ENCODE results near the gene POLR2A. TPM values are rescaled to one million over a fixed set of nuclear protein-coding genes. Genes with fewer than 3 reads are reported as not detected.
"Not testable (repeated sequence)": the region's sequence is repeated elsewhere in the genome, so short reads cannot be mapped to it uniquely, and the experiment has no call there.

Gene POLR2A
- total RNA-seq, 1 donor from 2014 or later: 133 TPM

DNA sequence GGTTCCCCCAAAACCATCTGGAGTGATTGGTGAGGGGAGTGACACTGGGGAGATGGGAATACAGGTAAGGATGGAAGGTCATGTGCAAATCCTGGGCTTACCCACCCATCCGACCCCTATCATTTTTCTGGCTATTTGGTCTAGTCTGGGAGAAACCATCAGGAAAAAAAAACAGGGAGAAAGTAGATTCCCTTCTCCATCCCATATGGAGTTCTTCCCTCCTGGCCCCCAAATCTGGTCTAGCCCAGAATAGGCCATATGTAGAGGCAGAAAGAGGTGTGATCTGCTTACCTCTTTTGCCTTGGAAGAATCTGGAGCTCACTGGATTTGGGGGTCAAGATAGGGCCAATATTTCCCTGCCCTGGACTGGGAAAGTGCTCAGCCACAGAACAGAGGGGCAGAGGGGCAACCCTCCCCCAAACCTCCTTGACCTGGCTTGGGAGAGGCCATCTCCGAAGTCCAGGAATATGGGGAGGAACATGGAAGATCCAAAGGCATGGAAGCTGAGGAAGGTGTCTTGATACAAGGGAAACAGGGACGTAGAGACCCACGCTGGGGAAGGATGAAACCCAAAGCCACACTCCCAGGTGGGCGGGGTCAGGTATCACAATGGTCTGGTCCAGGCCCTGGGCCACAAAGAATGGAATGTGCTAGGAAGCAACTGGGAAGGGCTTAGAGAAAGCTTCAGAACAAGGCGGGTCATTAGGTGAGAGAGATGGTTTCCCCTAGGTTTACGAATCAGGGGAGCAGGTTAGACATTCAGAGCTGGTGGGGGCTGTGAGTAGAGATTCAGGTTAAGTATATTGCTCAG, 23.1 kb upstream of the POLR2A start:
- no peak for DNase-seq (ENCODE audit: low spot score)

DNA sequence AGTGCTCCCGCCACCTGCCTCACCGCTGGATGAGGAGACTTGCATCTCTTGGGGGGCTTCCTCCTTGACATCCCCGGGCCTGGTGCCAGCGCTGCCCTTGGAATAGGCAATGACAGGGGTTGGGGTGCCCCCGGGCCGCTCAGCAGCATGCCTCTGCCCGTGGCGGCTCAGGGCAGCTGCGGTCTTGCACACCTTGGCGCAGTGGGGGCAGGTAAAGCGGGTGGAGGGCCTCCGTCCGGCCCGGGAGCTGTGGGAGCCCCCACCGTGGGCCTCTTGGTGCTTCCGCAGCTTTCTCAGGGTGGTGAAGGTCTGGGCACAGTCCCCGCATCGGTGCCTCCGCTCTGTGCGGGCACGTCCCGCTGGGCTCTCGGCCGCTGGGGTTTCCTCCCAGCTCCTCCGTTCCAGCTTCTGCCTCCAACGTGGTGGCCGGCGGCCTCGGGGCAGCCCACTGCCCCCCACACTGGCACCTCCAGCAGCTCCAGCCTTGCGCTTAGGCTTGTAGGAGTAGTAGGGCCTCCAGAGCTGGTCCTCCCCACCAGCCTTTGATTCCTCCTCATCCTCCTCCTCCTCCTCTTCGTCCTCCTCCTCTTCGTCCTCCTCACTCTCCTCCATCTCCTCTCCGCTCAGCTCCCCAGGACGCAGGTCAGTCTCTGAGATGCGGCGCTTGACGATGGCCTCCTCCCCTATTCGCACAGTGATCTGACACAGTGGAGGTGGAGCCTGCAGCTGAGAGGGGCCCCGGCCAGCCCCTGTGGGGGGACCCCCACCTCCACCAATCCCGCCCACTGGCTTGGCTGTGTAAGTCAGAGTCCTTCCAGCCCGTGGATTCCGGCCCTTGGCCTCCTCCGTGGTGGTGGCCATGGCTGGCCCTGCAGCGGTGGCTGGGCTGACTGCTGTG, 21.4 kb upstream of the POLR2A start:
- no peak for DNase-seq (ENCODE audit: low spot score)

DNA sequence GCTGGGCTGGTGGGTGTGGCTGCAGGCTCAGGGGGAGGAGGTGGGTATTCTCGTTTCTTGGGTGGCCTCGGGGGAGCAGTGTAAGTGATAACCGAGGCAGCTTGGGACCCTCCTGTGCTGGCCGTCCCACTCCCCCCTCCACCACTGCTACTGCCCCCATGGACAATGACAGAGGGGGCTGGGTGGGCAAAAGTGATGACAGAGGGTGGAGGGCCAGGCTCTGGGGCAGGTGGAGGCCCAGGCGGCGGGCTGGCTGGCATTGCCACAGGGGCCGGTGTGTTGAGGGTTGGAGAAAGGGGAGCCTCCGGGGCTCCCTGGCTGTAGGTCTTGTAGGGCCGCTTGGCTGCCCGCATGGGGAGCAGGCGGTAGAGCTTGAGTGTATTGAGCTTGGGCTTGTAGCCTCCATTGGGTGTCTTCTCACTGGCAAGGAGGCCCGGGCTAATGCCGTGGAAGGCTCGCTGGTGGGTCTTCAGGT, 20.8 kb upstream of the POLR2A start:
- no peak for DNase-seq (ENCODE audit: low spot score)

DNA sequence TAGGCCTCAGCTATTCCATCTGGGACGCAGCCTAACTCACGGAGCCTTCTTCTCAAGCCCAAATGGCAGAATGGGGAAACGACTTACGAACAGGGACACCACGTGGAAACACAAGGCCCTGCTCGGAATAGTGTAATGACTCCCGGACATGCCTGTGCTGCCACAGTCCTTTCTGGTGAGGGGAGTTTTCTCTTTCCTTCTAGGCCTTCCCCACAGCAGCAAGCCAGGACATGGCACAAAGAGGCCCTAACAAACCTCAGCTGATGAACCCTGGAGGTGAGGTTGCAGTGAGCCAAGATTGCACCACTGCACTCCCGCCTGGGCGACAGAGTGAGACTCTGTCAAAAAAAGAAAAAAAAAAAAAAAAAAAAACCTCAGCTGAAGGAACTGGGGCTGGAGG, 20.1 kb upstream of the POLR2A start:
- DNase-seq (ENCODE audit: low spot score): no peak

DNA sequence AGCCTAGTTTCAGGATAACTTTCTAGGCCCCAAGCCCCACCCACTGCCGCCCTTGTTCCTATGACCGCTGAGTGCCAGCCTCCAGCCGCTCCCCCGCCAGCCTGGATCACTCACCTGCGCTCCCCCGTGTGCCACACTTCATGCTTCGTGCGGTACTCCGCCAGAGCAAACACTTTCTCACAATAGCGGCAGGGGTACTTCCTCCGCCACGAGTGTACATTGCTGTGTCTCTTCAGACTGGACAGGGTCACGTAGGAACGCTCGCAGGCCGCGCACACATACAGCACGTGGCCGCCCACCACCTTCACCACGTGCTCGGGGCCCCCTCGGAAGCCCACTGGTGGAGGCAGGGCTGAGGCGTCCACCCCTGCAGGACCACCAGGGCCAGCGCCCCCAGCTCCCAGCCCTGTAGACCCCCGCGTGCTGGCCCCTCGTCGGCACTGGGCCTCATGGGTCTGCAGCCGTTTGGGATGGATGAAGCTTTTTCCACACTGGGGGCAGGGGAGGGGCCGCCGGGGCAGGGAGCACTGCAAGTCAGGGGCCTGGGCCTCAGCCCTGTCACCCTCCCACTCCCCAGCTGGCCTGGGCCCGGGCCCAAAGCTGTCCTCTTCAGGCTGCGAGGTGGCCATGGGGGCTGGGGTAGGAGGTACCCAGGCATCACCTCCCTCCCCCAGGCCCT, 18.4 kb upstream of the POLR2A start:
- no peak for DNase-seq (ENCODE audit: low spot score)

DNA sequence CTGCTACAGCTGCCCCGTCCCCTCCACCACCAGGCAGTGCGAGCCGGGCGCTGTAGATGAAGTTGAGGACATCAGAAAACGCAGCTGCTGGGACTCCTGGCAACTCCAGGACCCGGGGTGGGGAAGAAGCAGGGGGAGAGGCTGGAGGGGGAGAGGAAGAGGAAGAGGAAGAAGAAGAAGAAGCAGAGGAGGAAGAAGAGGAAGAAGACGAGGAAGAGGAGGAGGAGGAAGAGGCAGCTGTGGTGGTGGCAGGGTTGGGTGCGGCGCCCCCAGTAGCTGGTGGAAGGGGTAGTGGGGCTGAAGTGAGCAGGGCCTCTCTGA, 17.9 kb upstream of the POLR2A start:
- DNase-seq (ENCODE audit: low spot score): no peak

DNA sequence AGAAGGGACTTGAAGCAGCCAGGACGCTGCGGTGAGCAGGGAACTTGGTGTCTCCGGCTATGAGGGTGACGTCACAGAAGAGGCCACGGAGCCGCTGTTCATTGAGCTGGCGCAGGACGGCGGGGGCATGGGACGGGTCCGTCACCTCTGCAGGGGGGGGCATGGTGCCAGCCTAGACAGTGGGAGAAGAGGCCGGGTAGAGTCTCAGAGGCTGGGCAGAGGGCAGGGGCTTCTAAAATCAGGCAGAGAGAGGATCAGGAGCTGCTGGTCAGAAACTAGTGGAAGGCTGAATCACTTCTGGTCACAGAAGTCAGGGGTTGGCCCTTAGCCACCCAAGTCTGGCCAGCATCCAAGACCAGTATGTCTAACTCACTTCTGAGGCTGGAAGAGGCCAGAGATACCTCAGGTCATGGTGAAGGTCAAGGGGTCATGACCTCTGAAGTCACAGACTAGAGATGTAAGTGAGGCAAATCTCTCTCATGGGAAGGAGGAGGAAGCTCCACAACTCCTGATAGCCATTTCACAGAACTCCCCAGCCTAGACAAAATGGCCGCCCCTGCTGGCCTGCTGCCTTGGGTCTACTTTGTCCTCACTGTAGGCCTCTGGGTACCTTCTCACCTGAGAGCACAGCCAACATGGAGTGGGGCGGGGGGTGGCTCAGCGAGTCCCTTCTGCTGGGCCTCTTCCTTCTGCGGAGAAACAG, 17.4 kb upstream of the POLR2A start:
- DNase-seq (ENCODE audit: low spot score): no peak

DNA sequence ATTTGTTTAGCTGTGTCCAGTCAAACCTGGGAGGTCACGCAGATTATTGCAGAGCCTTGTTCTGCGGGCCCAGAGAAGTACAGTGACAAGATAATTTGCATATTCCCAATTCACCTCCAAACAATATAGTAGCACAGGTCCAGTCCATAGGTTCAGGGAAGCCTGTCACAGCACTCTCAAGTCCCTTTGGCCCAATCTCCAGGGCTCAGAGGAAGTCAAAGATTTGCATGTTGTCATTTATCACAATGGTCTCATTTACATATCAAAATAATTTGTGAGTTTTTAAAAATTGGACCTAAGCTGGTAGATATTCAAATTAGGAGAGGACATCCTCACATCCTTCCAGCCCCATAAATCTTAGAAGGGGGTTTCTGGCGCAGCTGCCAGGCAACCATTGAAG, 16.7 kb upstream of the POLR2A start:
- no peak for DNase-seq (ENCODE audit: low spot score)

DNA sequence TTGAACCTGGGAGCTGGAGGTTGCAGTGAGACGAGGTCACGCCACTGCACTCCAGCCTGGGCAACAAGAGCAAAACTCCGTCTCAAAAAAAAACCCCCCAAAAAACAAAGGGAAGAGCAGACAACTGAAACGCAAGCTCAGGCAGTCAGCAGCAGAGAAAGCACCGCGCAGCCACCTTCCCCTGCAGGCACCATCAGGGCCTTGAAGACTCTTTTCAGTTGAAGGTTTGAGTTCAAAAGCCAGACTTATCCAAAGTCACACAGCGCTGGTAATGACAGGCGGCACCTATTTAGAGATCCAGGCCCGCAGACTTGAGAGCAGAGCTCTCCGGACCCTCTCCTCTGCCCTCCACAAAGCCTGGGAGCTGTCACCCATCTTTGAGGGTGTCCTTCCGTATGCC, 15.9 kb upstream of the POLR2A start:
- DNase-seq (ENCODE audit: low spot score): no peak

DNA sequence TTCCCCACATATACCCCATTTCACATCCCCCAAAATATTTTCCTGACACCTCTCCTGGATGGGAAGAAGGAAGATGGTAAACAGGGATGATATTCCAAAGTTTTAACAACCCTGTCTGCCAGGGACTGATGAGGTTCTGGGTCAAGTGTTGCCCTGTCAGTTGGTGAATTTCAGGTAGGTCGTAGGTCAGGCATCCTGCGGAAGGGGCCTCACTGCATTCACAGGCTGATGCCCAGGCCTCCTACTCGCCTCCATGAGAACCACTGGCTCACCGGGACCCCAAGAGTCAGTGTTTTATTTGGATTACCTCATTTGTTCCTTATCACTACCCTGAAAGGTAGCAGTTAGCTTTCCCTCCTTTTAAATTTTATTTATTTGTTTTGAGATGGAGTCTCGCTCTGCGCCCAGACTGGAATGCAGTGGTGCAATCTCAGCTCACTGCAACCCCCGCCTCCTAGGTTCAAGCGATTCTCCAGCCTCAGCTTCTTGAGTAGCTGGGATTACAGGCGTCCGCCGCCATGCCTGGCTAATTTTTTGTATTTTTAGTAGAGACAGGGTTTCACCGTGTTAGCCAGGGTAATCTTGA, 15.3 kb upstream of the POLR2A start:
- DNase-seq (ENCODE audit: low spot score): no peak

DNA sequence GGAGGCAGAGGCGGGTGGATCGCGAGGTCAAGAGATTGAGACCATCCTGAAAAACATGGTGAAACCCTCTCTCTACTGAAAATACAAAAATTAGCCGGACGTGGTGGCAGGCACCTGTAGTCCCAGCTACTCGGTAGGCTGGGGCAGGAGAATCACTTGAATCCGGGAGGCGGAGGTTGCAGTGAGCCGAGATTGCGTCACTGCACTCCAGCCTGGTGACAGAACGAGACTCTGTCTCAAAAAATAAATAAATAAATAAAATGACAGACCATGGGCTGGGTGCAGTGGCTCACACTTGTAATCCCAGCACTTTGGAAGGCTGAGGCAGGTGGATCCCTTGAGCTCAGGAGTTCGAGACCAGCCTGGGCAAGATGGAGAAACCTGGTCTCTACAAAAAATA, 14.3 kb upstream of the POLR2A start:
- not testable (repeated sequence) for DNase-seq (ENCODE audit: low spot score)

DNA sequence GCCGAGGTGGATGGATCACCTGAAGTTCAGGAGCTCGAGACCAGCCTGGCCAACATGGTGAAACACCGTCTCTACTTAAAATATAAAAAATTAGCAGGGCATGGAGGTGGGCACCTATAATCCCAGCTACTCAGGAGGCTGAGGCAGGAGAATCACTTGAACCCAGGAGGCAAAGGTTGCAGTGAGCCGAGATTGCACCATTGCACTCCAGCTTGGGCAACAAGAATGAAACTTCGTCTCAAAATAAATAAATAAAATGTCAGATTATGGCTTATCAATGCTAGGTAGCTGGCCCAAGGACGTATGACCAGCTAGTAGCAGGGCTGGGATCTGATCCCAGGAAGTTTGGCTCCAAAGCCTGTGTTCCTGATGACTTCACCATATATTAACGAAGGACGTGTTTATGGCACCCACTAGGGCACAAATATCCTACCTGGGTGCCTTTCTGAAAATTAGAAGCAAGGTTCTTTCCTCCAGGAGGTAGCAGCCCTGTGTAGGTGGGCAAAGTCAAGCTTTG, 13.7 kb upstream of the POLR2A start:
- not testable (repeated sequence) for DNase-seq (ENCODE audit: low spot score)

DNA sequence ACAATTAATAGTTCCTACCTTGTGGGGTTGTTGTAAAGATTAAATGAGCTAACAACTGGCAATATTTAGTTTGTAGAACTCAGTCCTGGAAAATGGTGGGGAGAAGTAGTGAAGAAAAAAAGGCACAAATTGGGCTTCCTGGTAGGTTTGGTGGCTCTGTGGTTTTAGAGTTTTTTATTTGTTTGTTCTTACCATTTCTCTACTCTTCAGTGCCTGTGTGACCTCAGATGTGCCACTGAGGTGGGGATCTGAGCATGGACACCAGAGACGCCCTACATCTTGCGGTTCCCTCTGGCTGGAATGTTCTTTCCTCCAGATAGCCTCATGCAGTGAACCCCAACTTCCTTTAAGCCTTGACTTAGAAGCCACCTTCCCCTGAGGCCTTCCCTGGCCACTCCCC, 12.4 kb upstream of the POLR2A start:
- DNase-seq (ENCODE audit: low spot score): no peak

DNA sequence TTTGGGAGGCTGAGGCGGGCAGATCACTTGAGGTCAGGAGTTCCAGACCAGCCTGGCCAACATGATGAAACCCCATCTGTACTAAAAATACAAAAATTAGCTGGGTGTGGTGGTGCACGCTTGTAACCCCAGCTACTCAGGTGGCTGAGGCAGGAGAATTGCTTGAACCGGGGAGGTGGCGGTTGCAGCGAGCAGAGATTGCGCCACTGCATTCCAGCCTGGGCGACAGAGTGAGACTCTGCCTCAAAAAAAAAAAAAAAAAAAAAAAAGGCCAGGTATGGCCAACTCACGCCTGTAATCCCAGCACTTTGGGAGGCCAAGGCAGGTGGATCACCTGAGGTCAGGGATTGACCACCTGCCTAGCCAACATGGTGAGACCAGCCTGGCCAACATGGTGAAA, 9.4 kb upstream of the POLR2A start:
- not testable (repeated sequence) for DNase-seq (ENCODE audit: low spot score)

DNA sequence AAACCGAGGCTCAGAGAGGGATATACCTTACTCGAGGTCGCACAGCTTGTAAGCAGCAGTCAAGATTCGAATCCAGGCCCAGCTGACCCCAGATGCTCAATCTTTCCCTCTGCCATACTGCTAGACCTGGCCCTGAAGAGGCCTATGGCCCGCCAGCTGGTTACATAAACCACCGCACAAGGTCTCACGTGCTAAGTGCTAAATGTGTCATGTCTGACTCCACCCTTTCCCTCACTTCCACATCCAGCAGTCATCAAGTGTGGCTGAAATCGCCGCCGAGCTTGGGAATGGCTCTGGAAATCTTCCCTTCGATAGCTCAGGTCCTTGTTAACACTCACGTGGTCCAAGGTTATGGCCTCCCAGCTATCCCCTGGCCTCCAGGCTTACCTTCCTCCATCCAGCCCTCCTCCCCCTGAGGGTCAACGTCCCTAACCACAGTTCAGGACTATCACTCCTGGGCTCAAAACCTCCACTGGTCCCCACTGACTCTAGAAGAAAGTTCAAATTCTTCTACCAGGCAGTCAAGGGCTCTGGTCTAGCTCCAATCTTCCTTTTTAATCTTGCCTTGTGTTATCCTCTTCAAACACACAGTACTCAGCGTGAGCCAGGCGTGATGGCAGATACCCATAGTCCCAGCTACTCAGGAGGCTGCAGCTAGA, 8.3 kb upstream of the POLR2A start:
- no peak for DNase-seq (ENCODE audit: low spot score)

DNA sequence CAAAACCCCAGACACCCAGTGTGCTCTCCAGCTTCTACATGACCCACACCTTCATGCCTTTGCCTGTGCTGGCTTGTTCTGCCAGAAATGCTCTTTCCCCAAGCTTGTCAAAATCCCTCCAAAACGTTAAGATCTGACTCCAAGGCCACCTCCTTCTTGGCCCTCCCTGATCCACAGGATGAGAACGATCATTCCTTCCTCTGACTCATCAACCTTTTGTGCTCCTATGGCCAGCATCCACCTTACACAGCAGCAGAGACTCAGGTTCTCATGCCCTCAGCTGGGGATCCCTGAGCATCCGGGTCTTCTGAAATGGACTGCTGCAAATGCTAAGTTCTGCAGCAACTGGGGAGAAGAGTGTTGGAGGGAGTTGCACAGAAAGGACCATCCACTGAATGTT, 7.7 kb upstream of the POLR2A start:
- DNase-seq (ENCODE audit: low spot score): no peak

DNA sequence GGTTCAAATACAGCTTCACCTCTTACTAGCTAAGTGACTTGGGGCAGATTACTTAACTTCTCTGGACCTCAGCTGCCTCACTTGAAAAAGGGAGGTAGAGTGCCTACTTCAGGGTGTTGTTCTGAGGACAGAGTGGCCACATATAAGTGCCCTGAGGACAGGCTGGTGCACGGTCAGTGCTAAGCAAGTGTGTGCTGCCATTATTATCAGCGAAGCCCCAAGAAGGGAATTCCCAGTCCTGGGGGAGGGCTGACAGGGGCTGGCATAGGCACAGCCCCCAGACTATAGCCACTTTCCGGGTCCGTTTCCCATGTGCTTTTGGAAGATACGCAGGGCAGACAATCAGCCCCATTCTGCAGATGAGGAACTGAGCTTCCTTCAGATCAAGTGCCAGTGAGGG, 7.2 kb upstream of the POLR2A start:
- no peak for DNase-seq (ENCODE audit: low spot score)

DNA sequence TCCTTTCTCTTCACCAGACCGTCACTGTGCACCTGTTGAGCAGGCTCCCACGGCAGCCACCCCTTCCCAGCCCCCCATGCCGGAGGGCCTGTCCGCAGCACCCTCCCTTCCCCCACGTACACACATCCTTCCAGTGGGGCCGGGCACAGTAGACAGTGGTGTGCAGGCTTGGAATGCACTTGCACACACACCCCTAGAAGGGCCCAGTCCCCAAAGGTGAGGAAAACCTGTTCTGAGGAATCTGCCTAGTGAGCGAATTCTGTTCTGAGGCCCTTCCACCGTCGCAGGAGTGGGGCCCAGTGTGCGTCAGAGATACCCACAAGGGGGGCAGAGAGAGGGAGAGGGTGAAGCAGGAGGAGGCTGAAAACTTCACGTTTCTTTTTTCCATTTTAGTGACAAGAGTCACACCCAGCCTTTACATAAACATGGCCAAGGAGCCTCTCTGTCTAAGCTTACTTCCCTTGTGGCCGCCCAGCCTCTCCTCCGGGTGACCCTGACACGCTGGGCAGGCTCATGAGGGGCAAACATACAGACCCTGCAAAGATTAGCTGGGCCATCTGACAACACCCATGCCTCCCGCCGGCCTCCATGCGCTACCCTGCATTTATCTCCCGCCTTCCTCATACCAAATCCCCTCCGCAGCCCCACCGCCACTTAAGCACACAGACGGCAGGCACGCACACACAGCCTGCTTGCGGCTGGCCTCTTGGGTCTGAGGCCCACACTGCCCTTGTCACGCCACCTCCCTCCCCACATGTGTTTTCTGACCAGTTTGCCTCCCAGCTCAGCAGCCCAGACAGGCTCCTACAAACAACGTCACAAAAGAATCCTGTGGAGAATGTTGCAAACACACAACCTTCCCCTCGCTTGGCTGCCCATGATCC, 6.5 kb upstream of the POLR2A start:
- DNase-seq (ENCODE audit: low spot score): peak; percentile 48
